Melanocyte of skin (primary cell): ENCODE measurements around the gene RAB27A. TPM values are rescaled to one million over a fixed set of nuclear protein-coding genes. Genes with fewer than 3 reads are reported as not detected.

Experiments
- total RNA-seq, 2 donors: library from RNA; depleted of rRNA; stranded (reverse); fragments of >200 nt; gene quantifications; 2 replicates each; pipeline ENCODE4 v1.2.3, GENCODE V29; 2012

Gene RAB27A
- total RNA-seq: 100 to 1,000 TPM; 106 to 238 TPM

DNA sequence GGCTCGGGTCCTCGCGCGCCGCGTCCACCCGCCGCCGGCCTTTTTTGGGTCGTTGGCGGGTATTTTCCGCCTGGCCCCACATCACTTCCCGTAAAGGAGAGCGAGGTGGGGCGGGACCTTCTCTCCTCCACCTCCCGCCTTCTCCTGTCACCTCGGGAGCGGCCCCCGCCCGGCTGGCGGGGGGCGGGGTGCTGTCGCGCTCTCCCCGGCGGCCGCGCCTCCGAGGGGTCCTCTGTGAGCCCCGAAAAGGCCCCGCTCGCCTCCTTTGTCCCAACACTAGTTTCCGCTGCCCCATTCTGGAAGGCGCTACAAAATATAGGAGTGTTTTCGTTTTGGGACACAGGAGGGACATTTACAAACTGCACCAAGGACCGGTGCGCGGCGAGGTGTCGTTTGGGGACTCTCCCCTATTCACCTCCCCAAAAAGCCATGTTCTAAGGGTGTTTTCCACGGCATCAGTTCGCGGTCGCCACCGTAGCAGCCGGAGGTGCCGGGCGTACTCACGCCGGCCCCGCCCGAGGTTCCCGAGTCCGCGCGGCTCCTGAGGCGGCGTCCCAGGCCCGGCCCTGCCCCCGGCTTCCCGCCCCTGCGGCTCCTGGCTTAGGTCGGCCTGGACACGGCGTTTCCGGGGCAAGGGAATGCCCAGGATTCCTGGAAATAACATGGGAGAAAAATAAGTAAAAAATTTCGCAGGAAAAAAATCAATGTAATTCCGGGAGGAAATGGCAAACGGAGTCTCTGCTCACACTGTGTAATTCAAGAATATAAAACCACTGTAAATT lies at the start of gene RAB27A:
Gene RAB27A, minus strand, starts transcription at position 68 of the 782 bp plus-strand sequence. CDS start 54,879 bp downstream, outside the sequence.

DNA sequence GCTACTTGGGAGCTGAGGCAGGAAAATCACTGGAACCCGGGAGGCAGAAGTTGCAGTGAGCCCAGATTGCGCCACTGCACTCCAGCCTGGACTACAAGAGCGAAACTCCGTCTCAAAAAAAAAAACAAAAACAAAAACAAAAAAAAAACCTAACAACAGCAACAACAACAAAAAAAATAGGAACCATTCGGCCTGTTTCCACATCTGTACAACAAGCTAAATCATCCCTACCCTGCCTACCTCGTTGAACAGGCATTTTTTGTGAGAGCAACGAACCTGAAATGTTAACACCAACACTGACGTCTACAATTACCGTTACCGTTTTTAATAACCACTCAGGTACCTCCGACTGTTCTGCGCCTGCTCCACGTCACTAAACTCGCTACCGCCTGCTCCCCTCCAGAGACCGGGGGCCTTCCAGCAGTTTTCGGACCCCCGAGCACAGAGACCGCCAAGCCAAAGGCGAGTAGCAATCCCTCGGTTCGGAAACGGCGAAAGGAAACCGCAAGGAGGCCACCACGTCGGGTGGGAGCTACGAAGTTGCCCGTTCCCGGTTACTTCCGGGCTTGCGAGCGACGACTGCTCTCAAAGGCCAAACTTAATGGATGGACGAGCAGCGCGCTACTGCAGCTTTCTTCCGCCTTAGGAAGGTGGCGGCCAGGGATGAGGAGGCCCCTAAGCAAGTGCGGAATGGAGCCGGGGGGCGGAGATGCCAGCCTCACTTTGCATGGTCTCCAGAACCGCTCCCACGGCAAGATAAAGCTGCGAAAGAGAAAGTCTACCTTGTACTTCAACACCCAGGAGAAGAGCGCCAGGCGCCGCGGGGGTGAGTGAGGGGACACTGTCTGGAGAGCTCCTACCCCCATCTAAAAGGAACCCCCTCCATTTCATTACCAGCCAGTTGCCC lies 29.2 kb upstream of the RAB27A start, which contains the start of the genes PIGB and PIGBOS1:
Gene PIGB, plus strand, starts transcription at position 635 of the 907 bp plus-strand sequence. Its CDS starts 29 bp downstream, at position 664.
Gene PIGBOS1, minus strand, starts transcription at position 536 of the 907 bp plus-strand sequence. CDS start 1,331 bp downstream, outside the sequence.

DNA sequence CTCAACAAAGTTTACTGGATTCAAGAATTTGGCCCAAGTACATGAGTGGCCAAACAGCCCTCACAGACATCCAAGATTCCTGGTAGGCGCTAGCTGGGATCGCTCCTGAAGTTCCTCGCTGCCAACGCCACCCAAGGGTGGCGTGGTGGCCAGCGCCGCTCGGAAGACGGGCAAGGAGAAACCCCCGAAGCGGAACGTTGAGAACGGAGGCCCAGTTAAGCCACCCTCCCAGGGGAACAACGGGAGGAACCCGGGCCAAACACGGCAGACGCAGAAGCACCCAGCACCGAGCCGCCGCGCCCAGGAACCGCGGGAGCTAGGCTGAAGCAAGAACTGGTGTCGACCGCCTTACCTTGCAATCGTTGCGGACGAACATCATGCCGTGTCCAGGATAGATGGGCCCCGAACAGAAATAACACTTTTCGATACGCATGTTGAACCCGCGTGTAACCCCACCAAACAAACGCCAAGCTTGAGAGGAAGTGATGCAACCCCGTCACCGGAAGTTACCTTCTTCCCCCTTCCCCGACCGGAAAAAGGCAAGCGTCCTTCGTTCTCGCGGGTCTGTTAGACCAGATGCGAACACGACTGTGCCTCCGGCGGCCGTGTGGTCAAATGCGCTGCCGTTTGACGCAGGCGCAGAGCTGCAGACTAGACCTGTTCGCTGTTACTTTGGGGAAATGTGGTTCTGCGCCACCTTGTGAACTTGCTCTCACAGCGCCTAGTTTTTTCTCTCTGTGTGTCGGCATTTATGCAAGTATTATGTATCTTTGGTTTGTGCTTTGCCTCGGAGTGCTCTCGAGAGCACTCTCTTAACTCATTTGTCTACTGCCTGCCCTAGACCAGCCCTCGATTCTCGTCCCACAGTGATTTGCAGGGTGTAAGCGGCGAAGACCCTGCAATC lies 92.9 kb downstream of the RAB27A start, which contains the start of gene RSL24D1:
Gene RSL24D1, minus strand, starts transcription at position 484 of the 904 bp plus-strand sequence. Its CDS starts 51 bp downstream, at position 433.

Other genes starting within 250 kb of the RAB27A start
- 10 to 100 TPM; 21.0 to 45.3 TPM for gene RSL24D1, start 92.9 kb downstream of the RAB27A start, total RNA-seq
- 1 to 10 TPM; 5.5 to 6.0 TPM for gene PIGBOS1, start 29.3 kb upstream of the RAB27A start, total RNA-seq
- 10 to 100 TPM; 31.3 to 43.0 TPM for gene PIGB, start 29.4 kb upstream of the RAB27A start, total RNA-seq
- 10 to 100 TPM; 23.0 to 27.5 TPM for gene CCPG1, start 118.5 kb upstream of the RAB27A start, total RNA-seq
- gene PIERCE2, start 118.7 kb upstream of the RAB27A start, total RNA-seq: 1 to 10 TPM; 1.4 to 3.7 TPM
- 1 to 10 TPM; 2.8 to 3.0 TPM for gene DNAAF4, start 218.4 kb upstream of the RAB27A start, total RNA-seq